GM21723 (cell line): Measurements from ENCODE around the gene LYSMD4.

Source experiments
- ATAC-seq: cut with Tn5 transposase; IDR thresholded peaks from one replicate; pipeline ENCODE4 v1.9.1; 2021; ENCODE audit warnings: mild to moderate bottlenecking, moderate library complexity; ENCODE audit not compliant: unreplicated experiment

Gene LYSMD4

DNA sequence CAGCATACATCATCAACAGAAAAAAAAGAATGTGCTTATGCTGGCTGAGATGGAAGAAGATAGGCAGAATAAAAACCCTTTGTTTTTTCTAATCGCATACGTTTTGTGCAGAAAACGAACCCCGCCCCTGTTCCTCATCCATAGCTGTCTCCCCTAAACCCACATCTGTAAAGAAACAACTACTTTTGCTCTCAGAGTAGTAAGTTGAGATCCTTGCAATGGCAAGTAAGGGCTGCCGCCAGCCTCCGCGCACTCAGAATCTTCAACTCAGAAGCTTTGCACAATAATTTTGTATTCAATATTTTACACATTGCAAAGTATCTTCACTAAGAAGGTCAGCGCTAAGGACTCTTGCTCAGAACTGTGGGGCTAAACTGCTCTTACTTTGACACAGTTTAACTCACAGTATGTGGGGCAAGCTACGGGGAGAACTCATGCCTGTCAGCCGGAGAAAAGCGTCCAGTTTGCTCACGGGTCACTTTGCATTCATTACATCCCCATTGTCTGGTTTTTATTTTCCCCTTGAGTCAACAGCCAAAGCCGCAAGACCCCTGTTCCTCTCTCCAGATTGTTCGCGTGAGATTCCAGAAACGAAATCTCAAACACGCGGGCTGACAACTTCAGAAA is 1.0 kb downstream of the LYSMD4 start:
- no peak for ATAC-seq

DNA sequence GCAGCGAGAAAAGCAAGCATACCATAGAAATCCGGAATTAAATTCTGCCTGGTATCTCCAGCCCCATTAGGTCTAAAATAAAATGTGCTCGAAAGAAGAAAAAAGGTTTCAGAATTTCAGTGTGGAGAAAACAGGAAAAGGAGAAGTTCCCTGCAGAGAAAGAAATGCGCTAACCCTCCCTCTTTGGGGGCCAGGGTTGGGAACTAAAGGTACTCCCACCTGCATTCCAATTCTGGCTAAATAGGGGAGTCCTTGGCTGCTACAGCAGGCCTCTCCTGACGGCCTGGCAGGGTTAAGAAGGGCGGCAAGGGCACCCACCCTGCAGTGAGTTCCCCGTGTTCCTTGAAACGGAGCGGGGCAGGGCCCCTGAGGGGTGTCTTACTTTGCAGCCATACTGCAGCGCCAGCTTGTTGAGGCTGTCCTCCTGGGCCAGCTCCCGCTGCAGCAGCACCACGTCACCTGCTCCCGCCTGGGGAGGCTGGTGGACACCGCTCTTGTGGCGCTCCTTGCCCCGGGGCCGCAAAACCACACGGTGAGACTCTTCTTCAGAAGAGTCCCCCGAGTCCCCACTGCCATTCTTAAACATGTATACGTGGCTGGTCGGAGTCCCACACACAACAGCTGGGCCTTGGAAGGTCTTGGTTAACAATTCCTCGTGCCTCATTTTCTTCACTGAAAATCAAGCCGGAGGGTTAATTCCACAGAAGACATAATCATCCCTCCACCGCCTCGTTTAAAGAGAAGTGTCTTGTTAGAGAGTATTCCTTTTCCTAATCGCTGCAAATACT is 1.7 kb downstream of the LYSMD4 start:
- ATAC-seq, result no peak

DNA sequence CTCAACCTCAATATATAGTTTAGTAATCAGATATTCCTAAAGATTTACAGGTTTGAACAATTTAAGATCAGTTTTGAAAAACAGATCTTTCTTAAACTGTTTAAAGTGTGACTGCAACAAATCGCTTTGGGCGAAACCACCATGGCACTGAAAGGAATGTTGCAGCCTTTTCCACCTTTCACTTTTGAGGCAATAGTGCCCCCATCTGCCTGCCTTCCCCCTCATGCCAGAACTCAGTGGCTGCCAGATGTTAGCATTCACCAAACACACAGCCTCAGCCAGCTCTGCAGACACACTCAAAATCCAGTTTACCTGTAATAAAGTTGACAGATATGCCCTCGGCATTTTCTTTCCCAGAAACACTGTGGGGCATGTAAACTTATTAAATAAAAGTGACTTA is 3.3 kb downstream of the LYSMD4 start:
- no peak for ATAC-seq

DNA sequence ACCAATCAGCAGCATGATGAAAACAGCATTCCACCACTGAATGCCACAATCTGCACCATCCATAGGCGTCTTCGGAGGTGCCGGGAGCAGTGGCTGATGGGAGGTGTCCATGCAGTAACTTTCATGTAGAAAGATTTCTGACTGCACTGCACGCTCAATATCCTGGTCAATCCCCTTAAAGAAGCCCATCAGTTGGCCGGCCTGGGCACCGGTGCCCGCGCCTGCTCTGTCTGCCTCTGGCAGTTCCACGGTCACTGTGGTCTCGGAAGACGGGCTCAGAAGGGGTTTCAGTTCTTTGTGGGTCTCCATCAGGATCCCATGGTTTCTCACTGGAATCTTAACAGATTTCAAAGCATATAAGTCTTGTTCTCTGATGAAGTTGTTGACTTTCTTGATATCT is 3.9 kb downstream of the LYSMD4 start:
- ATAC-seq, result no peak

DNA sequence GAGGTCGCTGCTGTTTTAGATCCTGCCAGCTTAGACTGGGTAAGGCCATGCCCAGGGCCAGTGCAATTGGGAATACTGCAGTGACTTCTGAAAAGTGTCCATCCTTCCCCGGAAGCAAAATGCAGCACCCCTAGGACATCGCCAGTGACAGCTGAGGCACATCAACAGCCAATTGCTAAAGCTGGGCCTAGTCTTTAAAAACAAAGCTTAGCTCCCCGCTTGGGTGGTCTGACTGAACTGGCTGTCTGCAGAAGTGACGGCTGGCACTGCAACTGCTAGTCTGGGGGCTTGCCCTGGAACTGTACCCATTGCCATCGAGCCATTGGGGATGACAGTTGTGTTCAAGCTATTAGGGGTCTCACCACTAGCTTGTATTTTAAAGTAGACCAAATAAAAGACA is 4.3 kb downstream of the LYSMD4 start:
- ATAC-seq, result no peak

DNA sequence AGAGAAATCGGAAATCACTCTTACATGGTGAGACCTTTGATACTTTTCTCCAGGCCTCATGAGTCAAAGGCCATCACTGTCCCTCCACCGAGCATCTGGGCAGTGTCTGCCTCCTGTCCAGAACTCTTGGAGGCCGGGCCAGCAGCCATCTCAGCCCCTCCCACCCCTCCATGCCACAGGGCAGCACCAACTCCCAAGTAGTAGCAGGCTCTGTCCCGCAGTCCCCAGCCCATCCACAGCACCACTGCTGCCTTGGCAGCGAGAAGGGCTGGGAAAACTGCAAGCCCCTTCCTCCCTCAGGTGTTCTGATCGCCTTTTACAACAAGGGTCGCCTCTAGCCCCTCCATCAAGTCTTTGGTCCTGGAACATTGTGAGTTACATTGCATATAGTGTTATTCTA is 5.5 kb downstream of the LYSMD4 start:
- ATAC-seq, result no peak

DNA sequence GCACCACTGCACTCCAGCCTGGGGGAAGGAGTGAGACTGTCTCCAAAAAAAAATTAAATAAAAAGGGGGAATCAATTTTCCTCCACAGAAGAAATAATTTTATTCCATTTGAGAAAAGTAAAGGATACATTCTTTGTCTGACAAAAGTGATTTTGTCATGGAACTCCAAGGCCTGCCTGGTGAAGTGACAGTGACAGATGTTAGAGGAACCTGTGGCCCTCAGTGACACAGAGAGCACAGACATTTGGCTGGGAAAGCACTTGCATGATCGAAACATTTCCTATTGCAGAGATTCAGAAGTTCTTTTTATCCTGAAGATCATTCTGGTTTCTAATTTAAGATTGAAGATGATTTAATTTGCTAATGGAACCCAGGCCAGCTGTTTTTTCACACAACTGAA is 5.9 kb downstream of the LYSMD4 start:
- no peak for ATAC-seq

DNA sequence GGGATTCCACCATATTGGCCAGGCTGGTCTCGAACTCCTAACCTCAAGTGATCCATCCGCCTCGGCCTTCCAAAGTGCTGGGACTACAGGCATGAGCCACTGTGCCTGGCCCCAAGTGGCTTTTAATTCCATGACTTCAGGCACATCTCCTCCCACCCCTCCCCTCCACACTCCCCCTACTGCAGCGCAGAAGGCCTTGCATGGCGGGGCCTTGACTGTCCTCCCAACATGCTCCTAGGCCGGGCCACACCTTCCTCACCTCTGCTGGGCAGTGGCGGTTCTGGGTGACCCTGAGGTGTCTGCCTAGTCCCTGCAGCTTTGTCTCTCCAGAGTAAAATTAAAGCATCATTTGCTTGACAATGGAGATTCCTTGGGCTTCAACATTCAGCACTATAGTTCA is 6.9 kb downstream of the LYSMD4 start:
- no peak for ATAC-seq

DNA sequence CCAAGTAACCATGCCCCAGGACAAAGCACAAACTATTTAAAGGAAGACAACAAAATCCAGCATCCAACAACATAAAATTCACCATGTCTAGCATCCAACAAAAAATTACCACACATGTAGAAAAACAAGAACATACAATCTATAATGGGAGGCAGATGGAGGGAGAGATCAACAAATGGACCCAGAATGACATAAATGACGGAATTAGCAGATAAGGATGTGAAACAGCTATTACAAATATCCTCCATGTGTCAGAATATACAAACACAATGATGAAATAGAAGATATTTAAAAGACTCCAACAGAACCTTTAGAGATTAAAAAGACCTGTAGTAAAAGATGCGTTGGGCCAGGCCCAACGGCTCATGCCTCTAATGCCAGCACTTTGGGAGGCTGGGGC is 10.8 kb downstream of the LYSMD4 start:
- ATAC-seq, result no peak

DNA sequence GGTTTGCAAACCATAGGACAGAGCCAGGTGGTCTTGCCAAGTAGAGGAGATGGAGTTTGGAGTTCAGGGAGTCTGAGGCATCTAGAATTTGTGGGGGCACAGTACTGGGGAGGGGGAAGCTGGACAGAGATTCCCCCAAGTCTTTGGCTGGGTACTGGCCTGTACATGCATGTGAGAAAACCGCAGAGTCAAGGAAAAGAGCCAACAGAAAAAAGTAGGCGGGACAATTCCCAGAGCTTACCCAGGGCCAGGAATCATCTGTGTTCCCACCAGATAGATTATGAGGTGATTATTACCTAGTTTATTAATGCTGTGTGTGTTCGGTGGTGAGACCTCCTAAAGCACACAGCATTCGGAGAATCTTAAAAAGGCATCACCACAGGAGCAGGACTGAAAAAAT is 11.3 kb downstream of the LYSMD4 start:
- ATAC-seq, result no peak

DNA sequence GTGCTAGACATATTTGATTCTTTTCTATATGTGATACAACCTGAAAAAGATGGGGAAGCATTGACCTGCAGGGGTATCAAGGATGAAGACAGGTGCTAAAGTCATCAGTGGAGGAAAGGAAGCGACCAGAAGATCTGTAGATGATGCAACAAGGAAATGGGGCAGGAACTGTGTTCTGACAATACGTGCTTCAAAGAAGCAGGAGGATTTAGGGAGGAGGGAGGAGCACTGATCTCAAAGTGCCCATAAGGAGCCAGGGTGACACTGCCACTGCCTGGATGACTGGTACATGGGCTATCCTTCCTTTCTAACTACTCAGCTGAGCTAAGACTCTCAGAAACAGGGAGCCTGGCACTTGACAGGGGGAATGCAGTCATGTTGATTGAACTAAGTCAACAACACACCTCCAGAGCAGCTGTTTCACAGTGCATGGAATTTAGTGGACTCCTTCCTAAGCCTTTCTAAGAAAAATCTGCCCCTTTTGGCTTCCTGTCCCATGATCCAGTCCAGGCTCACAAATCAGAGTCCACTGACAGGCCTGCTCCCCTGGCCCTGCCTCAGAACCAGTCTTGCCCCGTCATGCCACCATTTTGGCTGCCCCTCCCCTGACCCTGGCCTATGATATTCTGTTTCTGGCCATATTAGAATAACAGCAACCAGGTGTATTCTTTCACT is 12.0 kb downstream of the LYSMD4 start:
- no peak for ATAC-seq

DNA sequence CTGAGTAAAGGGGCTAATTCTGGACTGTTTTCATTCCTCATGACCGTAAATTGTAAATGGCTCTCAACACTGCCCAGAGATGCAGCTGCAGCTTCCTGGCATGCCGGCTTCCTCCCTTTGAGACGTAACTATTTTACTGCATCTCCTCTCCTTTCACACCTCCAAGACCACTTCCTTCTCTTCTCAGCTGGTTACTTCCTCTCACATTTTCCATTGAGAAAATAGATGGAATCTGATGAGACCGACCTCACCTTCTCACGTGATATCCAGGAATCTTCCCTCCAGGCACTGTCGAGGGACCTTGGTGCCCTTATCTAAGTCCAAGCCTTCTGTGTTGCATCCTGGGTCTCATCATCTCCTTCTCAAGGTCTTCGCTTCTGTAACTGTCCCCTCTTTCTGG is 12.7 kb downstream of the LYSMD4 start:
- ATAC-seq, result no peak

DNA sequence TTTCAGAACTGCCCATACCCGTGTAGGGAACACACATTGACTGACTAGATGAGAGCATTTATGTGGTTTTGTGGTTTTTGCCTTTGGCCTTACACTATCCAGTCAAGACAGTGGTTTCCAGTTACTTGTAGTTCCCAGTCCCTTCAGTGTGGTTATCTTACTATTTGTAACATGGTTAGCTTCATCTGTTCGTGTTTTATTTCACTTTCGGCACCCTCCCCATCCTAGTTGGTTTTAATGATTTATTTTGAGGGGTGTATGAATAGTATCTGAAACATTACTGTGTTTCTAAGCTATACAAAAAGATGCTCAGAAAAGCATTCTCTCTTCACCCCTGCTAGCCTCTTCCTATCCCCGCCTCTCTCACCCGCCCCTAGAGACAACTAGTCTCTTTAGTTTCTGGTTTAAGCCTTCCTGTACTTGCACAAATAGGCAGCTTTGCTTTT is 14.1 kb downstream of the LYSMD4 start:
- peak; percentile 88 for ATAC-seq

DNA sequence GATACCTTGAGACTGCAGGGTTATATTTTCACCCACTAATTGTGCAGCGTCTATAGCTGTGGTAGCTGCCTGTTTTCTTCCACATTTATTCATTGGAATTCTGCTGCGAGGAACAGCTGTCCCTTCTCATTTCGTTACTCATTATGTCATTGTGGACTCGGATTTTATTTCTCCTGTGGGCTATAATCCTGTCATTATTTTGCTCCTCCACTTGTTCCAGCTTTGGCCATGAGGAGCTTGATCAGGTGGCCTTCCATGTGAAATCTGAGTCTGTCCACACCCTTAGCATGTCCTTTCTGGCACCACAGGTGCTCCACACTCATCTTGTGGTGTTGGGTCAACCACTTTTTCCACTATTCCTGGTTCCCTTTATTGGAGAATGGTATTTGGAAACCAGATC is 14.8 kb downstream of the LYSMD4 start:
- ATAC-seq, result no peak

DNA sequence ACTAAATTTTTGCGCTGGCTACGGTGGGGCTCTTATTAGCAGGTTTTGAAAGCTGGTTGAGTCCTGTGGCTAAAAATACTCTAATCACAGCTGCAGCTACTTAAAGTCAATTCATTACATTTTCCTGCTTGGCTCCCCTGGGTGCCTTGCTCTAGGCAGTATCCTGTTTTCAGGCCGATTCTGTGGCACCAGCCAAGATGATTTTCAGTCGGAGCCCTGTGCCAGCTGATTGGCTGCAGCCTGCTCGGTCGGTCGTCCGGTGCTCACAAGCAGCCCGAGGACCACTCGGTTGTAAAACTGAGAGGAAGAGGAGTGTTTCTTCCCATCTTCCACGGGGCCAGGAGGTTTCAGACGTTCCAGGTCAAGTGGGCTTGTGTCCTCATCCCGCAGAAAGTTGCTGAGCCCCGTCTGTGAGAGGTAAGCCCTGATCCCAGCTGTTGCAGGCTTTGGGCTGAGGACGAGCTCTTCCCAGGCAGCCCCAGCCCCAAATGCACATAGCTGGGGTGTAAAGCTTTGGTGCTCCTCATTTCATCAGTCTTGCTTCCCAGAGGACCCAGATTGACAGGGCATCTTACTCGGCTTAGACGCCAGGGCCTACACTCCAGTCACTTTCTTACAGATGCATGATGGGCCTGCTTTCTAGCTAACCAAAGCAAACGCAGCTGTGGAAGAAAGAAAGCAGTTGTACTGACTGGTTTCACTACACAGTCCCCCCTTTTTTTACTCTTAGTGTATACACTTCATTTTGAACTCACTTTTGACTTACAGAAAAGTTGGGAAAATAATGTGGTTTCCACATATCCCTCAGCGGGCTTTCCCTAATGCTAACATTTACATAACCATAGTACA is 15.9 kb downstream of the LYSMD4 start:
- ATAC-seq, result no peak

DNA sequence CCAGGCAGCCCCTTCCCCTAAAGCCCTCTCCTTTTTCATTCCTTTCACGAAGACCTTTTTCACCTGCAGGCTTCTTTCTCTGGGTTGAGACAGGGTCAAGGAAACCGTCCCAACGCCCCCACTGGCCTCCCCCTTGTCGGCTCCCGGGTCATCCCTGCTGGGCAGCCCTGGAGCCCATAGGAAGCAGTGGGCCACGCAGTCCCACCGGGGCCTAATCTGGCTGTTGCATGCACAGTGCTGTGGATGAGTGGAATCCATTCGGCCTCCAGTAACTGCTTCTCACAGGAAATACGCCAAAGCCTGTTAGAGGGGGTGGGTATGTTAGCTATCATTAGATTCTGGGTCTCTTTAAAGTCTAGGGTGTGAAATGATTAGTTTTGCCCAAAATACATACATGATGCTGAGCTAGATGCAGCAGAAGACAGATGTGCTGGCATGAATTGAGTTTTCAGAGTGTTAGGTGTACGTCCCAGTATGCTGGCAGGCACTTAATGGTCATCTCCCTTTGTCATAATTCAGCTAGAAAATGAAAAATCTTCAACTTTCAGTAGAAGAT is 16.6 kb downstream of the LYSMD4 start:
- ATAC-seq, result no peak

DNA sequence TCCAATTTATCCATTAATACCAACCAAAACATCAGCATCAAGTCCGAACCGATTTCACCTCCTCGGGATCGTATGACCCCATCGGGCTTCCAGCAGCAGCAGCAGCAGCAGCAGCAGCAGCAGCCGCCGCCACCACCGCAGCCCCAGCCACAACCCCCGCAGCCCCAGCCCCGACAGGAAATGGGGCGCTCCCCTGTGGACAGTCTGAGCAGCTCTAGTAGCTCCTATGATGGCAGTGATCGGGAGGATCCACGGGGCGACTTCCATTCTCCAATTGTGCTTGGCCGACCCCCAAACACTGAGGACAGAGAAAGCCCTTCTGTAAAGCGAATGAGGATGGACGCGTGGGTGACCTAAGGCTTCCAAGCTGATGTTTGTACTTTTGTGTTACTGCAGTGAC is 20.8 kb downstream of the LYSMD4 start:
- ATAC-seq, result no peak

DNA sequence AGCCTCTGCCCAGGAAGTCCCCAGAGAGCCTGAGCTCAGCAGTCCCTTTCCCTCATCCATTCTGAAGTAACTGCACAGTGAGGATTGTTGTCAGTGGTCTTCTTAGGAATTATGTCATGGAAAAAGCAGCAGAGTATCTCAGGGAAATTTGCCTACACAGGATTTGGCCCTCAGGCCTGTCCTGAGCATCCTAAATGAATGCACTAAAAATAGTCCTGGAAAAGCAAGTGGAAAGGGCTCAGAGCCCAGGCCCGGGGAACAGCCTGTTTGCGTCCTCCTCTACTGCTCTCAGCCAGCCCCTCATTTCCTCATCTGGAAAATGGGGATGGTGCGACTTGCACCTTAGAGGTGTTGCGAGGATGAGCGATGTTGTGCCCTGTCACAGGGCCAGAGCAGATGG is 21.6 kb downstream of the LYSMD4 start:
- no peak for ATAC-seq

DNA sequence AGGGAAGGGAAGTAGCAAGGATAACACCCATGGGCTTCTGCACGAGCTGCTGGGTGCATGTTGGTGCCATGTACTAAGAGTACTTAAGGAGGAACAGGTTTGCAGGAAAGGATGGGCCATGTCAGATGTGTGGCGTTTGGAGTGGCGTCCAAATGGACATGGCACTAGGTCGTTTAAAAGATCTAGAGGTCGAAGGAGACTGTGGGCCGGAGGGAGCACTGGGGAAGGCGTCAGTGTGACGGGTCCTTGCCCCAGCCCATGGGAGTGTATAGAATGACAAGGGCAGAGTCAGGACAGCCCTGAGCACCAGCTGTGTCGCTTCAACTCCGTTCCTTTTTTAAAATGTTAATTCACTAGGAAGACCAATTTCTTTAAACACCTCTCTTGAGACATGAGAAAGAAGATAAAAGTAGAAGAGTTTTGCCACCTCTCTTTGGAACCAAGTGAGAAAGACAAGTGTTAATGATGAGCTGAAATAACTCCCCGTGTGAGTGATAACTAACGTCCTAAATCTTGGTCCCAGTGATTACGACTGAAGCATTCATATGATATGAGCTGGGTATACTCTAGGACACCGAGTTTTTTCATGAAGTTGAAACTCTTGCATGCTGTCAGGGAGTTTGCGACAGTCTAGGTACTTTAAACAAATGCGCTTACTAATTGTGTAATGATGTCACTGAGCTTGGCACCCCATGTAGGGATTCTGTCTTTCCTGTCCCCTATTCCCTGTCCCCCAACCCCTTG is 23.8 kb downstream of the LYSMD4 start:
- no peak for ATAC-seq

DNA sequence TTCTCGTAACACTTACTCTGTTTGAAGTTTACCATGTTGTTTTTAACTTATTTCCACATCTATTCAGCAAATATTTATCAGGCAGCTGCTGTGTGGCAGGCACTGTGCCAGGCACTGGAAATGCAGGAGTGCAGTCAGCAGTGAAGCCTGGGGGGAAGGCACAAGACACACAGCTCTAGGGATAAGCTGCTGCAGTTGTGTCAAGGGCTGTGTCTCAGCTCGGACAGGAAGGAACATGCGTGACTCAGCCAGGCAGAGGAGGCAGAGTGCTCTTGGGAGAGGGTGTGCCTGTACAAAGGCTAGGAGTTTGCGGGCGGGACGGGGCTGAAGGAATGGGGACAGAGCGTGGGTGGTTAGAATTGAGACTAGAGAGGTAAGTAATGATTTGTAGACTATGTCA is 24.7 kb downstream of the LYSMD4 start:
- no peak for ATAC-seq
